Measurements from ENCODE around the gene ADAMTS2. TPM values are rescaled to one million over a fixed set of nuclear protein-coding genes. Genes with fewer than 3 reads are reported as not detected.

ADAMTS2 gene
- total and polyA plus RNA-seq, 8 donors = 1.8 to 41.5 (median 11.6) TPM

- H3K36me3 ChIP-seq = peaks cover 0 to 5% (median under 1%) of the 10 kb centered on the region in 4 donors
- no peaks in the 10 kb centered on the region for H3K9me3 ChIP-seq
- intact Hi-C loops (cut with DNase I; ENCODE audit: low total_unique reads) = no loop called here
- TF ChIP-seq, protein P1, sequence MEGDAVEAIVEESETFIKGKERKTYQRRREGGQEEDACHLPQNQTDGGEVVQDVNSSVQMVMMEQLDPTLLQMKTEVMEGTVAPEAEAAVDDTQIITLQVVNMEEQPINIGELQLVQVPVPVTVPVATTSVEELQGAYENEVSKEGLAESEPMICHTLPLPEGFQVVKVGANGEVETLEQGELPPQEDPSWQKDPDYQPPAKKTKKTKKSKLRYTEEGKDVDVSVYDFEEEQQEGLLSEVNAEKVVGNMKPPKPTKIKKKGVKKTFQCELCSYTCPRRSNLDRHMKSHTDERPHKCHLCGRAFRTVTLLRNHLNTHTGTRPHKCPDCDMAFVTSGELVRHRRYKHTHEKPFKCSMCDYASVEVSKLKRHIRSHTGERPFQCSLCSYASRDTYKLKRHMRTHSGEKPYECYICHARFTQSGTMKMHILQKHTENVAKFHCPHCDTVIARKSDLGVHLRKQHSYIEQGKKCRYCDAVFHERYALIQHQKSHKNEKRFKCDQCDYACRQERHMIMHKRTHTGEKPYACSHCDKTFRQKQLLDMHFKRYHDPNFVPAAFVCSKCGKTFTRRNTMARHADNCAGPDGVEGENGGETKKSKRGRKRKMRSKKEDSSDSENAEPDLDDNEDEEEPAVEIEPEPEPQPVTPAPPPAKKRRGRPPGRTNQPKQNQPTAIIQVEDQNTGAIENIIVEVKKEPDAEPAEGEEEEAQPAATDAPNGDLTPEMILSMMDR (IDR thresholded peaks at IDR 0.05) = no peak
- TF ChIP-seq POLR2A (IDR thresholded peaks at IDR 0.05) (no peak), EP300 (IDR thresholded peaks at IDR 0.05) (no peak), POLR2AphosphoS5 (IDR thresholded peaks at IDR 0.05) (no peak)
- H3K27ac ChIP-seq = no peak overlapping the region
- no peak overlapping the region for H3K4me3 ChIP-seq
- WGBS, 5 donors = 63 to 78% (median 71%) methylated on average over 9 to 16 of the region's 16 CpGs
- peaks cover 0 to 5% (median 0%) of the 10 kb centered on the region in 3 donors for H3K27me3 ChIP-seq
- DNase-seq = no peak
- H3K4me1 ChIP-seq = no peaks in the 10 kb centered on the region
Measured at GRCh38 chr5:179185256-179185940, 159.9 kb downstream of the ADAMTS2 start.

GRCh38 chr5:179184521-179185050 lies 160.7 kb downstream of the ADAMTS2 start:
- Histone ChIP-seq H3K4me3 (no peak overlapping the region), H3K27ac (no peak overlapping the region), H3K27me3 (peaks cover 0 to 5% (median 0%) of the 10 kb centered on the region in 3 donors), H3K9me3 (no peaks in the 10 kb centered on the region), H3K4me1 (no peaks in the 10 kb centered on the region), H3K36me3 (peaks cover 0 to 10% (median 3%) of the 10 kb centered on the region in 4 donors)
- no peak for DNase-seq
- TF ChIP-seq POLR2AphosphoS5 (IDR thresholded peaks at IDR 0.05) (no peak), POLR2A (IDR thresholded peaks at IDR 0.05) (no peak), EP300 (IDR thresholded peaks at IDR 0.05) (no peak)
- TF ChIP-seq, protein P1 (IDR thresholded peaks at IDR 0.05) = no peak
- WGBS, 5 donors = 73 to 79% (median 76%) methylated on average over 11 of the region's 11 CpGs
- intact Hi-C loops (cut with DNase I; ENCODE audit: low total_unique reads) = no loop called here

DNA sequence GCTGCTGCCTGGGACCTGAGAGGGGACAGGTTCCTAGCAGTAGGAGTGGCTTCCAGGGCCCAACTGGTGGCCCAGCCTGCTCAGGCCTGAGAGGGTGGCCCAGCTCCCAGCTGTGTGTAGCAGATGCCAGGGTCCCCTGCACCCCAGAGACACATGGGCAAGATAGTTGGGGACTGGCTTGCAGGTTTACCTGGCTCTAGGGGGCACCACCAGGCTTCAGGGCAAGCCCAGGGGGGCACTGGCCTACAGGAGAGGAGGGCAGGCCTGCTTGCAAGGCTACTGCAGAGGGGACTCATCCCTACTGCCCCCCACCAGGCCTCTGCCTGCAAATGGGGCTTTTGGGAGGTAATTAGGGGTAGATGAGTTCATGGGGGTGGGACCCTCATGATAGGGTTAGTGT lies 161.8 kb downstream of the ADAMTS2 start:
- intact Hi-C loops (cut with DNase I; ENCODE audit: low total_unique reads) = no loop called here
- Histone ChIP-seq H3K27ac (no peak overlapping the region), H3K27me3 (peaks cover 0 to 5% (median 0%) of the 10 kb centered on the region in 3 donors), H3K9me3 (peaks cover 0 to 7% (median 5%) of the 10 kb centered on the region in 4 donors), H3K4me1 (no peaks in the 10 kb centered on the region), H3K4me3 (no peak overlapping the region), H3K36me3 (peaks cover 0 to 10% (median 3%) of the 10 kb centered on the region in 4 donors)
- TF ChIP-seq, protein P1 (IDR thresholded peaks at IDR 0.05) = no peak
- TF ChIP-seq POLR2A (IDR thresholded peaks at IDR 0.05) (no peak), EP300 (IDR thresholded peaks at IDR 0.05) (no peak), POLR2AphosphoS5 (IDR thresholded peaks at IDR 0.05) (no peak)
- no peak for DNase-seq

DNA sequence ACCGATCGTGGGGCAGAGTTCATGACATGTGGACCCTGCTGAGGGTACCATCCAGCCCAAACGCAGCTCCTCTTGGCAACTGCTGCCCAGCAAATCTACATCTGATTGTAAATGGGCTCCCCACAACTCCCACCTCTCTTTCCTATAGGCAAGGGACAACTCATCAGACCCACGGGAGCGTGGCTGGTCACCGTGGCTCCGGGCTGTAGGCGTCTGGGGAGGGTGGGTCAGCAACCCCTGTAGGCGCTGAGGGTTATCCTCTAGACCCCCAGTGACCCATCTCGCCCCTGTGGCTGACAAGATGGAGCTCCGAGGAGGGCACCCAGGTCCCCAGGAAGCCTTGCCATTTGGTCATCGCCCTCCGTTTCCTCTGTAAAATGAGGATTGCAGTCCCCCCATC lies 162.7 kb downstream of the ADAMTS2 start:
- H3K9me3 ChIP-seq = peaks cover 0 to 7% (median 5%) of the 10 kb centered on the region in 4 donors
- H3K4me3 ChIP-seq = no peak overlapping the region
- H3K27me3 ChIP-seq = peaks cover 0 to 5% (median 0%) of the 10 kb centered on the region in 3 donors
- DNase-seq = no peak
- H3K27ac ChIP-seq = no peak overlapping the region
- intact Hi-C loops (cut with DNase I; ENCODE audit: low total_unique reads) = no loop called here
- H3K36me3 ChIP-seq = peaks cover 0 to 10% (median 3%) of the 10 kb centered on the region in 4 donors
- H3K4me1 ChIP-seq = no peaks in the 10 kb centered on the region
- 85 to 94% (median 87%) methylated on average over 13 of the region's 13 CpGs for WGBS, 5 donors
- TF ChIP-seq POLR2A (IDR thresholded peaks at IDR 0.05) (no peak), POLR2AphosphoS5 (IDR thresholded peaks at IDR 0.05) (no peak), EP300 (IDR thresholded peaks at IDR 0.05) (no peak)
- TF ChIP-seq, protein P1 (IDR thresholded peaks at IDR 0.05) = no peak
